GM19395 (cell line): ENCODE results near the gene OVOL3.

Experiments
- ATAC-seq: cut with Tn5 transposase; IDR thresholded peaks from one replicate; pipeline ENCODE4 v1.9.1; 2021; ENCODE audit warnings: mild to moderate bottlenecking, moderate library complexity; ENCODE audit not compliant: unreplicated experiment

The OVOL3 gene

DNA sequence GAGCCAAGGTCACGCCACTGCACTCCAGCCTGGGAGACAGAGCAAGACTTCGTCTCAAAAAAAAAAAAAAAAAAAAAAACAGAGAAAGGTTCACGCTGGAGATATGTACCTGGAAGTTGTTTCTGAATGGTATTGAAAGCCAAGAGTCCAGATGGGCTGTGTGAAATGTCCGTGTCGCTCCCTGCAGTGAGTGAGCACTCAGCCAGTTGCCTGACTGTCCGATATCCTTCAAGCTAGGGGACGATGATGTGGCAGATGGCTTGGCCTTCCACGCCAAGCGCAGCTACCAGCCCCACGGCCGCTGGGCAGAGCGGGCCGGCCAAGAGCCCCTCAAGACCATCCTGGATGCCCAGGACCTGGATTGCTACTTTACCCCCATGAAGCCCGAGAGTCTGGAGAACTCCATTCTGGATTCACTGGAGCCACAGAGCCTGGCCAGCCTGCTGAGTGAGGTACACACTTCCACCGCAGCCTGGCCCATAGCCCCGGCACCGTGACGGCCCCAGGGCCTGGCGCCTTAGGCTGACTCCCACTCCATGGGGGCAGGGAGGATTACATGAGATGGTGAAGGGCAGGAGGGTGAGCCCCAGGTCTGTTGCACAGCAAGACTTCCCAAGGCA, 11.7 kb upstream of the OVOL3 start:
- no peak for ATAC-seq

DNA sequence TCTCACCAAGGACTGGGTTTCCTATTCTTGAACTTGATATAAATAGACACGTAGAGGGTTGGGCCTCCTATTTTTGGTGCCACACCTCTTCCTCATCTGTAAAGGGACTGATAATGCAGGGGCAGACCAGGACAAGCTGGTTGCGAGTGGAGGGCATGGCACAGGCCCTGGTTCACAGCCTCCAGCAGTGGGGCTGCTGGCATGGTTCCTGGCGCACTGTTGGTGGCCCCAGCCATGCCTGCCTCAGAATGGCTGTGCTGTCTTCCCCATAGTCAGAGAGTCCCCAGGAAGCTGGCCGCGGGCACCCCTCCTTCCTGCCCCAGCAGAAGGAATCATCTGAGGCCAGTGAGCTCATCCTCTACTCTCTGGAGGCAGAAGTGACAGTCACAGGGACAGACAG, 10.5 kb upstream of the OVOL3 start:
- ATAC-seq: no peak

DNA sequence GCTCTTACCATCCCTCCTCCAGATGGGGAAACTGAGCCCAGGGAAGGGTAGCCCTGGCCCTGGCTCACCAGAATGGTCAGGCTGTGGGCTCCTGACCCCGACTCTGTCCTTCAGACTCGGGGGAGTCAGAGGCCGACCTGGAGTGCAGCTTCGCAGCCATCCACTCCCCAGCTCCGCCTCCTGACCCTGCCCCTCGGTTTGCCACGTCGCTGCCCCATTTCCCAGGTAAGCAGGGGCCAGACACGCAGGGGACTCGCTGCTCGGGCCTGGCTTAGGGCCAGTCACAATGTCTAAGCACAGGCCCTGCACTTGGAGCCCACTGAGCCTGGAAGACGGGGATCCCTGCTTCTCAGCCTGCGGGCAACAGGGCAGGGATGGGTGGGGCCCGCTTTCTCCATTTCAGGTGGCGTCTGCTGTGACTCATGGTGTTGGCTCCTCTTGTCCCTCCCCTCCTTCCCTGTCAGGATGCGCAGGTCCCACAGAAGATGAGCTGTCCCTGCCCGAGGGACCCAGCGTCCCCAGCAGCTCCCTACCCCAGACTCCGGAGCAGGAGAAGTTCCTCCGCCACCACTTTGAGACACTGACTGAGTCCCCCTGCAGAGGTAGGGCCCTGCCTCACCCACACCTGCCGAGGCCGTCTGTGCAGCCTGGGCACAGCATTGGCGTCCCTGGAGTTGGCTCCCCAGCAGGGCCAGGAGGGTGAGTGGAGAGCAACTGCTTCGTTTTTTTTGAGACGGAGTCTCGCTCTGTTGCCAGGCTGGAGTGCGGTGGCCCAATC, 9.2 kb upstream of the OVOL3 start:
- no peak for ATAC-seq

DNA sequence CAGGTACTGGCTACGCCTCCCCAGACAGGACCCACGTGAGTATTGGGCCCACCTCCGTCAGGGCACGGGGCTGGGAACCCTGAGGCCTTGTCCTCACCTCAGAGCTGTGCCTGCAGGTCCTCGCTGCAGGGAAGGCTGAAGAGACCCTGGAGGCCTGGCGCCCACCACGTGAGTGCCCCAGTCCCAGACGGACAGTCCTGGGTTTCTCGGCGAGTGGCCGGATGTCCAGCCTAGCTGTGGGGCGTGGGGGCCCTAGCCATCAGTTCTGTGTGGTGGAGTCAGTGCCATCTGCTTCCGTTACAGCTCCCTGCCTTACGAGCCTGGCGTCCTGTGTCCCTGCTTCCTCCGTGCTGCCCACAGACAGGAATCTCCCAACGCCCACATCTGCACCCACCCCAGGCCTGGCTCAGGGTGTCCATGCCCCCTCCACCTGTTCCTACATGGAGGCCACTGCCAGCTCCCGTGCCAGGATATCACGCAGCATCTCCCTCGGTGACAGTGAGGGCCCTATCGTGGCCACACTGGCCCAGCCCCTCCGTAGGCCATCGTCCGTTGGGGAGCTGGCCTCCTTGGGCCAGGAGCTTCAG, 7.8 kb upstream of the OVOL3 start:
- ATAC-seq: no peak

DNA sequence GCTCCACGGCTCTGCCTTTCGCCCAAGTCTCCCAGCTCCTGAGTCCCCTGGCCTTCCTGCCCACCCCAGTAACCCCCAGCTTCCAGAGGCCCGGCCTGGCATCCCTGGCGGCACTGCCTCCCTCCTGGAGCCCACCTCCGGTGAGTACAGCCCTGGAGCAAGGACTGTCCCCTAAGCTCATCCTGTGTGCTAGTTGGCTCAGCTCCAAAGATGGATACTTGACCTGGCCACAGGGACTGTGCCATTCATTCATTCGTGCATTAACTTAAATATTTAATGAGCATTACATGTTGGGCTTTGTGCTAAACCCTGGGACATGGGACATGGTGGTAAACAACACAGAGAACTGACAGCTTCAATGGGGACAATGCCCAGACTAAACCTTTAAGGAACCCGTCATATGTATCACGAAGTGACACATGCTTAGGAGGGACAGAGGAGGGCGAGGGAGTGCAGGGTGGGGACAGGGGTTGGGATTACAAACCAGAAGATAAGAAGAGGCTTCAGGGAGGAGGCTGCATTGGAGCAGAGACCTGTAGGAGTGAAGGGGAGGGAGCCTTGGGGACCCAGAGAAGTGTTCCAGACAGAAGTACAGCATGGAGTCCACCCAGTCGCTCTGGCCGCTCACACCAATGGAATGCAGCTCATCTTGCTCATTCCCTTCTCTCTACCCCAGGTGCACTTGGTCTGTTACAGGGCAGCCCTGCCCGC, 6.9 kb upstream of the OVOL3 start:
- ATAC-seq: no peak

DNA sequence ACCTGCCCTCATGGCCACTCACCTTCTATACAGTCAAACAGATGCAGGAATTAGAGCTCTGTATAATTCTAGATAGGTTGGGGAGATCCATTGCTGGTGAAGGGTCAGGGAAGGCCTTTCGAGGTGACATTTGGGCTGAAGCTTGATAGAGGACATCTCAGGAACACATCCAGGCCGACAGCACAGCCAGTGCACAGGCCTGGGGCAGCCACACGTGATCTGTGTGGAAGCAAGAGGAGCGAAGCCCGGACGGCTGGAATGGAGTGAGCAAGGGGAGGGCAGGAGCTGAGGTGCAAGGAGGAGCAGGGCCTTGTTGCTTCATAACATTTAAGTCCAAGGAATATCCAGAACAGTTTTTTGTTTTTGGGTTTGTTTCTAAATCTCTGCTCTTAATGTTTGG, 4.5 kb upstream of the OVOL3 start:
- no peak for ATAC-seq

DNA sequence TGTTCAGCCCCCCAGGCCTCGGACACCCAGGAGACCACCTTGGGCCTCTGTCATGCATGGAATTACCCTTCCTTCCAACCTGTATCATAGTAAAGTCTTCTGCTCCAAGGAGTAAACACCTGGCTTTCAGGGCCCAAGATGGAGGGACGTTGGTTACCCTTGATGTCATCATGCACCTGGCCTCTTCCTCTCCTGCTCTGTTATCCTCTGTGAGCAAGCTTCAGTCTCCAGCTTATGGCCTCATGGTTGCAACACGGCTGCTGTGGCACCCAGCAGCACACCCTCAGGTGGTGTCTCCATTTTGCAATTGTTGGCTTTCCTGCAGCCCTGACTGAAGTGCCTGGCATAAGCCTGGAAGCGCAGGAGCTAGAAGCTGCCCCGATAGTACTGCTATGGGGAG, 4.0 kb upstream of the OVOL3 start:
- no peak for ATAC-seq

DNA sequence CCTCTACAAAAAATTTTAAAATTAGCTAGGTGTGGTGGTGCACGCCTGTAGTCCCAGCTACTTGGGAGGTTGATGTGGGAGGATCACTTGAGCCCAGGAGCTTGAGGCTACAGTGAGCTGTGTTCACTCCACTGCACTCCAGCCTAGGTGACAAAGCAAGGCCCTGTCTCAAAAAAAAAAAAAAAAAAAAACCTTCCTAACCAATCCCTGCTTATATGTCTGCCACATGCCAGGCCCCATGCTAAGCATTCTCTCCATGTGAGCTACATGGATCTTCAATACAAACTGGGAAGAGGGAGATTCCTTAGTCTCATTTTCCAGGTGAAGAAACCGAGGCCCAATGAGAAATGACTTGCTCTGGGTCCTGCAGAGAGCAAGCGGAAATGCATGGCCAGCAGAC, 2.3 kb upstream of the OVOL3 start:
- ATAC-seq: no peak

DNA sequence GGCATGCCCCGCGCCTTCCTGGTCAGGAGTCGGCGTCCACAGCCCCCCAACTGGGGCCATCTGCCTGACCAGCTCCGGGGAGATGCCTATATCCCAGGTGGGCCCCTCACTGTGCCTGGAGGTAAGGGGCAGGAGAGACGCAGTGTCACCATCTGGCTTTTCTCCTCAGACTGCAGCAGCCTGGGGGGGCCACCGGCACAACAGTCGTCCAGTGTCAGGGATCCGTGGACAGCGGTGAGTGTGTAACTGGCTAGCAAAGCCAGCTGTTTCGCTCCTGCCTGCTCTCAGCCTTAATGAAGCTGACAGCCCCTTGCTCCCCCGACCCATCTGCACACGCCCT, 227 bp downstream of the OVOL3 start:
- no peak for ATAC-seq

DNA sequence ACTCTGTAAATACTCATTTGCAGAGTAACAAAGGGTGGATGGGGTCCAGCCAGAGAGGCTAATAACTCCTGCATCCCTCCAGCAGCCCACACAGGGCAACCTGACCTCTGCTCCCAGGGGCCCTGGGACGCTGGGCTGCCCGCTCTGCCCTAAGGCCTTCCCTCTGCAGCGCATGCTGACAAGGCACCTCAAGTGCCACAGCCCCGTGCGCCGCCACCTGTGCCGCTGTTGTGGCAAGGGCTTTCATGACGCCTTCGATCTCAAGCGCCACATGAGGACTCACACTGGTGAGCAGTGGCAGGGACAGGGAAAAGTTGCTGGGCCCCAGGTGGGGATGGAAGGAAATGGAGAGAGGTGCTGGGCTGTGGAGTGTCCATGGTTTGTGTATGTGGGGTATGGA, 1.7 kb downstream of the OVOL3 start:
- ATAC-seq: no peak

DNA sequence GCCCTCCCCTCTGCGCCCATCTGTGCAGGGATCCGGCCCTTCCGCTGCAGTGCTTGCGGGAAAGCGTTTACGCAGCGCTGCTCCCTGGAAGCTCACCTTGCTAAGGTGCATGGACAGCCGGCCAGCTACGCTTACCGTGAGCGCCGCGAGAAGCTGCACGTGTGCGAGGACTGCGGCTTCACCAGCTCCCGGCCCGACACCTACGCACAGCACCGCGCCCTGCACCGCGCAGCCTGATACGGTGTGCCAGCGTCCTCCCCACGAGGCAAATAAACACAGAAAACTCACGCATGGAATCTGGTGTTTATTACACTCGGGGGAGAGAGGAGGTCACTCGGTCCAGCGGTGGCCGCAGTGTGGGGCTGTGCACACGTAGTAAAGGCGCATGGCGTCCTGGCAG, 2.5 kb downstream of the OVOL3 start:
- ATAC-seq: no peak

DNA sequence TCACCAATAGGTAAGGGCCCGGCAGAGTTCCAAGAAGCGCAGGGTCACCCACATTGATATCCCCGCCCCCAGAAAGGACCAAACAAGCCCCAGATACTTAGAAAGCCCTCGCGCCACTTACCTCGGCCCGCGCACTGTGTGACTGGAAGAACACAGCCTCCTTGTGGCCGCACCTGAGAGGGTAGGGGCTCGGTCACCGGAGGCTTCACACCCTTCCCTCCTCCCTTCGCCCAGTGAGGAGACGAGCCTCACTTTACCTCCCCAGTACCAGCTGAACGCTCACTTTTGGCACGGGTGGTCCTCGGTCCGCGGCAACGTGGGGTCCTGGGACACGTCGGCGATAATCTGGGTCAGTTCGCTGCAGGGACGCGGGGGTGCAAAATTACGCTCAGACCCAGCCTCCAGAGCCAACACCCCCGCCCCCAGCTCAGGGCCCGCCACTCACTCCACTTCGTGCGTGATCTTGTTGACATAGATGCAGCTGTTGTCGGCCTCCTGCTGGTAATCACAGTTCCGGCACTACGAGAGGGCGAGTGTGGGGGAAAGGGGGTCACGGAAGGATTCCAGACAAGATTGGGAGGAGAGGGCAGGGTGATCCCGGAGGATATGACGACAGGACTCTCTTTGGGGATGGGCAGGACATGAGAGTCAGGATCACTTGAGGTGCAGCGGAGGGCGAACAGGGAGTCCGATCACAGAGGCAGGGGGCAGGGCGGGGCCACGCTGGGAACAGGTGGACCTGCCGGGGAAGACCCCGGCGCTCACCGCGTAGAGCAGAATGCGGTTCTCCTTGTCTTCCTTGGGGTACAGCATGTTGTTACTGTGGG, 3.2 kb downstream of the OVOL3 start:
- ATAC-seq: no peak

DNA sequence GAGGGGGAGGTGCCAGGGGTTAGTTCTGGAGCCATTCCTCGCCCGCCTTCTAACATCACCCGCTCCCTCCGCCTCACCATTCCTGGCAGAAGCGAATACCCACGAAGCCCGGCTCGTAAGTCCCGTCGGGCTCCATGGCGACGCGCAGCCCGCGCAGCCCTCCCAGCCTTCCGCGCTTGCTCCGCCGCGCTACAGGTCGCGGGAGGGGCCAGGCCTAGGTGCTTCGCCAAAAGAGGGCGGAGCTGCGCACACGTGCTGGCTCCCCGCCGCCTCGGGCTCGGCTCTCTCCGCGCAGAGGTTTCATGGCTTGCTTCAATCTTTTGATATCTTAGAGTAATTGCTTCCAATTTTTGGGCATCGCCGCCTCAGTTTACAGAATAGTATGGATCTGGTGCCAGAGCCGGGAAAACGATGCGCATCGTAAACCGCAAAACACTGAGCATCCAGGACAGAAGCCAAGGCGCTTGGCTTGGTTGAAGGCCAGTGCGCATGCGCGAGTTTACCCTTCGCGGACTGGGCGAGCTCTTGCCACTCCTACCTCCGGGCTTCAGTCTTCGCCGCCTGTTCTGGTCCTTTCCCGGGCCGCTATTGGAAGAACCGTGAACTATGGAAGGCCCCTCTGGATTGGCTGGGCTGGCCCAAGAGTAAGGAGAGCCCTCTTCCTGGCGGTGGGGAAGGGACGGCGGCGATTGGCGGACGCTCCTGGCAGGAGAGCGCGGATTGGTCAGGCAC, 3.9 kb downstream of the OVOL3 start, which contains the start of gene POLR2I:
TSS of gene POLR2I (minus strand) at position 155 of the 732 bp plus-strand sequence. CDS start at position 136, 19 bp downstream.
- peak; percentile 78 for ATAC-seq

DNA sequence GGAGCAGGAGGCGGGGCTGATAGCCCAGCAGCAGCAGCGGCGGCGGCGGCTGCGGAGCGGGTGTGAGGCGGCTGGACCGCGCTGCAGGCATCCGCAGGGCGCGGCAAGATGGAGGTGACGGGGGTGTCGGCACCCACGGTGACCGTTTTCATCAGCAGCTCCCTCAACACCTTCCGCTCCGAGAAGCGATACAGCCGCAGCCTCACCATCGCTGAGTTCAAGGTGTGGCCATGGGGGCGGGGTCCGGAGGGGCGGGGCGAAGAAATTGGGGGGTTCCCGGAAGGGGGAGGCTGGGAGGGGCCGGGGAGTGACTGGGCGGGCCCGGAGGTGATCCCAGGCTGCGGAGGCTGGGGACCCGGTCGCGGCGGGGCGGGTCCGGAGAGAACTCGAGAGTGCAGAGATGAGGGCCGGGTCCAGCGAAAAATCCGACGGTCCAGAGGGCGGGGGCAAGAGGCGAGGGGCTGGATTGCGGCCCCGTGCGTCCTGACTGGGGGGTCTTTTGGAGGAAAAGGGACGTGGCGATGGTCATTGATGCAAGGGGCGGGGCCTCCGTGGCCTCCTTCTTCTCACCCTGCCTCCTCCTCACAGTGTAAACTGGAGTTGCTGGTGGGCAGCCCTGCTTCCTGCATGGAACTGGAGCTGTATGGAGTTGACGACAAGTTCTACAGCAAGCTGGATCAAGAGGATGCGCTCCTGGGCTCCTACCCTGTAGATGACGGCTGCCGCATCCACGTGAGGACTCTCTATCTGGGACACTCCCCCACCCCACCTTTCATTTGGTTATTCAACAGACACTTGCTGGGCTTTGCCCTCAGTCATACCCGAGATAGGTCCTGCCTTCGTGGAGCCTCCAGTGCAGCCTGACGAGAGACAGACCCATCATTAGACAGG, 4.8 kb downstream of the OVOL3 start, which contains the start of gene TBCB:
TSS of gene TBCB (plus strand) at position 16 of the 891 bp plus-strand sequence. CDS start at position 109, 93 bp downstream.
- peak; percentile 35 for ATAC-seq

DNA sequence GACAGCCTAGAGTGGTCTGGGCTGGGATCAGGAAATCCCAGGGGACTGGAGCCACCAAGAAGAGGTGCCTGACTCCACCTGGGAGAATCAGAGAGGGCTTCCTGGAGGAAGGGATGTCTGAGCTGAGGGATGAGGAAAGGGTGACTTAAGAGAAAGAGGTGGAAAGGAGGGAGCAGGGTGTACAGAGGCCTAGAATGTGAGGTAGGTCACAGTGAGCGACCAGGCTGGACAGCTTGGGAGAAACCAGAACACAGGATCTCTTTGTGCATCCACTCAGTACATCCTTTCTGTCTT, 5.3 kb downstream of the OVOL3 start:
- ATAC-seq: no peak

DNA sequence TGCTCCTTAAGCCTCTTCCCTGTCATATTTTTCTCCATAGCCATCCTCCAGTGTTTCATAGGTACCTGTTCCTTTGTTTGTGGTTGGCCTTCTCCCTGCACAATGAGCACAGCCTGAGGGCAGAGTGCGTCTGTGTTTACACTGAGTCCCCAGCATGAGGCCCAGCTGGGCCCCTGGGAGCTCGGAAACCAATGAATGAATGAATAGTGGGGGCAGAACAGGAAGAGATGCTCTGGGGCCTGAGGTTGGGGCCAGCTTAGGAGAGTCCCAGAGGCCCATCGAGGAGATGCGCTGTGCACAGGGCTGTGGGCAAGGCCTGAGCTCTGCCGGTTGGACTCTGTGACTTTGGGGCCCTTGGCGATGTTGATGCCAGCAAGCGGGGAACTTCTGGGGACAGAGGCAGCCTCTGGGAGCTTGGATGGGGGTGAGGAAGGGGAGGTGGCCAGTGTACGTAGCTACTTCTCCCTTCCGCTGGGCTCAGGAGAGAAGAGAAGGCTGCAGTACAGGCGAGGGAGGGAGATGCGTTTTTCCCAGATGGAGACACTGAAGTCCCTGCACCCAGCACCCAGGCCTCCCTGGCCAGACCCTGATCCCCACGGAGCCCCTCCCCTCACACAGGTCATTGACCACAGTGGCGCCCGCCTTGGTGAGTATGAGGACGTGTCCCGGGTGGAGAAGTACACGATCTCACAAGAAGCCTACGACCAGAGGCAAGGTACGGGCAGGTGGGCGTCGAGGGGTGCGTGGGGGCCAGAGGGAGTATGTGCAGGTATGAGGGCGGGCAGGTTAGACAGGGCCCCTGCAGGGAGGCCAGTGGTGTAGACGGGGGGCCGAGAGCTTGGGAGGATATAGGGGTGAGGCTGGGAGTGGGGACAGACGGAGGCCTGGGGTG, 9.4 kb downstream of the OVOL3 start:
- ATAC-seq: no peak

DNA sequence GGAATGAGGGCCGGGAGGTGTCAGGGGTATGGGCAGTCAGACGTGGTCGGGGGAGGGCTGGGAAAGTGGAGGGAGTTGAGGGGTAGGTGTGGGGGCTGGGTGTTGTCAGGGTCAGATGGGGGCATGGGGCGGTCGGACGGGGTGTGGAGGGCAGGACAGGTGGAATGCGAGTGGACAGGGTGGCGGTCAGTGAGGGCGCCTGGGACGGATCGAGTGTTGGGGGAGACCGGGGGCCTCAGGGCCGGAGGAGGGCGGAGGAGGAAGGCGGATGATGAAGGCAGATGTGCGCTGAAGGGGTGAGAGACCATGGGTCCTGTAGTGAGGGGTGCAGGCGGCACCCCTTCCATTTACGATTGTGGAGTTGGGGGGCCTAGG, 10.0 kb downstream of the OVOL3 start:
- ATAC-seq: no peak

DNA sequence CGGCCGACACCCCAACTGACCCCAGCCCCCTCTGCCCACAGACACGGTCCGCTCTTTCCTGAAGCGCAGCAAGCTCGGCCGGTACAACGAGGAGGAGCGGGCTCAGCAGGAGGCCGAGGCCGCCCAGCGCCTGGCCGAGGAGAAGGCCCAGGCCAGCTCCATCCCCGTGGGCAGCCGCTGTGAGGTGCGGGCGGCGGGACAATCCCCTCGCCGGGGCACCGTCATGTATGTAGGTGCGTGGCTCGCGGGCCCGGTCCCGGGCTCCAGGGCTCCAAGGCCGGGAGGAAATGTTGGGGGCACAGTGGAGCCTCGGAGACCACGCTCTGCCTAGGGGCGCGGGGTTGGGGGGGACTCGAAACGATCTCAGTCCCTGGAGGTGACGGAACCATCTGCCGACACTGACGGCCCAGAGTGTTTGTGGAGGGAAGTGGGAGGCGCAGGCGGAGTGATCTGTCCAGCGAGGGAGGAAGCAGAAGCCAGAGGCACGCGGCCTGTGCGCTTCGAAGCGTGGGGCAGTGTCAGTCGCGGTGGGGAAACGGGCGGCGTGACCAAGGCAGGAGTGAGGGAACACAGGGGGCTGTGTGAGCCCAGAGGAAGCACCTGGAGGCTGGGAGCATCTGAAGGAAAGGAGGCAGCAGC, 10.7 kb downstream of the OVOL3 start:
- ATAC-seq: no peak
